Osteocyte (in vitro differentiated cells): ENCODE measurements around the gene MYH7. TPM values are rescaled to one million over a fixed set of nuclear protein-coding genes. Genes with fewer than 3 reads are reported as not detected.
"Not testable (repeated sequence)": the region's sequence is repeated elsewhere in the genome, so short reads cannot be mapped to it uniquely, and the experiment has no call there.

Source experiments
- DNase-seq: peaks from one replicate; pipeline ENCODE4 v3.0.0; 2021; ENCODE audit warnings: mixed read lengths; ENCODE audit not compliant: unreplicated experiment; ENCODE audit errors: extremely low spot score
- H3K27ac Mint-ChIP-seq: one replicate; pipeline ENCODE4 v1.8.0; 2021; ENCODE audit warnings: mild to moderate bottlenecking, mixed read lengths; ENCODE audit not compliant: unreplicated experiment
- H3K27me3 Mint-ChIP-seq: one replicate; pipeline ENCODE4 v1.8.0; 2021; ENCODE audit warnings: mixed read lengths; ENCODE audit not compliant: unreplicated experiment
- H3K36me3 Mint-ChIP-seq: one replicate; pipeline ENCODE4 v1.8.0; 2021; ENCODE audit warnings: mixed read lengths; ENCODE audit not compliant: unreplicated experiment
- H3K4me1 Mint-ChIP-seq: one replicate; pipeline ENCODE4 v1.8.0; 2021; ENCODE audit warnings: mixed read lengths; ENCODE audit not compliant: unreplicated experiment
- H3K4me3 Mint-ChIP-seq: one replicate; pipeline ENCODE4 v1.8.0; 2021; ENCODE audit warnings: mild to moderate bottlenecking, moderate library complexity, mixed read lengths; ENCODE audit not compliant: unreplicated experiment
- H3K9me3 Mint-ChIP-seq: one replicate; pipeline ENCODE4 v1.8.0; 2021; ENCODE audit warnings: mixed read lengths; ENCODE audit not compliant: unreplicated experiment
- total RNA-seq: library from RNA; stranded (reverse); gene quantifications from 2 replicates; pipeline ENCODE4 v1.2.1, GENCODE V29; 2021
- TF ChIP-seq, protein P1 (sequence below): fragments of 200-600 bp; sonication (generic); IDR thresholded peaks from 2 replicates; pipeline ENCODE4 v1.5.0; 2021; ENCODE audit warnings: antibody characterized with exemption, mild to moderate bottlenecking, moderate library complexity

MYH7 gene
- total RNA-seq, 1 donor from 2014 or later: not detected

DNA sequence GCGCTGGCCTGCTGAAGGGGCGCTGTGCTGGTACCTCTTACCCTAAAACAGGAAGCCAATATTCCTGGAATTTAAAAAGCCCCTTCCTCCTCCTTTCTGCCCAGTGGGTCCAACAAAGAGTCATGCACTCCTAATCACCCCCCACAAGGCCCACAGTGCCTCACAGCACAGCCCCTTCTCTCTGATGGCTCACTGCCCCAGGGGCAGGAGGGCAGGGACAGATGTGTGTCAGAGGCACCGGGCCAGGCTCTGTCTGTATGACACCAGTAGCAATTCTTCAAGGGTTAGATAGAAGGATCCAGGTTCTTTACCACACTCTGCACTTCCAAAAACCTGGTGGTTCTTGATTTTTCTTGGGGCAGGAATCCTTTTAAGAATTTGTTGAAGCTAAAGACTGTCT, 36.3 kb downstream of the MYH7 start:
- peaks cover 12% of the 10 kb centered on the region for H3K27me3 Mint-ChIP-seq
- TF ChIP-seq, protein P1, sequence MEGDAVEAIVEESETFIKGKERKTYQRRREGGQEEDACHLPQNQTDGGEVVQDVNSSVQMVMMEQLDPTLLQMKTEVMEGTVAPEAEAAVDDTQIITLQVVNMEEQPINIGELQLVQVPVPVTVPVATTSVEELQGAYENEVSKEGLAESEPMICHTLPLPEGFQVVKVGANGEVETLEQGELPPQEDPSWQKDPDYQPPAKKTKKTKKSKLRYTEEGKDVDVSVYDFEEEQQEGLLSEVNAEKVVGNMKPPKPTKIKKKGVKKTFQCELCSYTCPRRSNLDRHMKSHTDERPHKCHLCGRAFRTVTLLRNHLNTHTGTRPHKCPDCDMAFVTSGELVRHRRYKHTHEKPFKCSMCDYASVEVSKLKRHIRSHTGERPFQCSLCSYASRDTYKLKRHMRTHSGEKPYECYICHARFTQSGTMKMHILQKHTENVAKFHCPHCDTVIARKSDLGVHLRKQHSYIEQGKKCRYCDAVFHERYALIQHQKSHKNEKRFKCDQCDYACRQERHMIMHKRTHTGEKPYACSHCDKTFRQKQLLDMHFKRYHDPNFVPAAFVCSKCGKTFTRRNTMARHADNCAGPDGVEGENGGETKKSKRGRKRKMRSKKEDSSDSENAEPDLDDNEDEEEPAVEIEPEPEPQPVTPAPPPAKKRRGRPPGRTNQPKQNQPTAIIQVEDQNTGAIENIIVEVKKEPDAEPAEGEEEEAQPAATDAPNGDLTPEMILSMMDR: no peak
- H3K4me3 Mint-ChIP-seq: no peak overlapping the region
- H3K27ac Mint-ChIP-seq: no peak overlapping the region
- DNase-seq: no peak
- H3K9me3 Mint-ChIP-seq: no peaks in the 10 kb centered on the region
- no peaks in the 10 kb centered on the region for H3K4me1 Mint-ChIP-seq
- H3K36me3 Mint-ChIP-seq: no peaks in the 10 kb centered on the region

DNA sequence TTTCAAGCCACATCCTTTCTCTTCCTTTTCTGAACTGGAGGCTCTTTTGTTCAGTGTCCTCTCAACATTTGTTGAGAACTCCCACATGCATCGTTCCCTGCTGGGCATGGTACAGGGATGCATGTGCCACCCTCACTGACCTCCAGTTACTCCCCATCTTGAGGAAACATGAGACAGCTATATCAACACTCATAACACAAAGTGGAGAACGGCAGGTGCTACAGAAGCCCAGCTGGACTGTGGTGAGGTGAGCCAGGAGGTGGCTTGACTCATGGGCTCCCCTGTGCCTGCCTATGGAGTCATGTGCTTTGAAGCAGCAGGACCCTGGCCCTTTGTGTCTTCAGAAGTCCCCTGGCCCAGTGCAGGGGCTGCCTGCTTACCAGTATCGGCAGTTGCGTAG, 37.1 kb downstream of the MYH7 start:
- Mint-ChIP-seq H3K9me3 (no peaks in the 10 kb centered on the region), H3K27ac (no peak overlapping the region), H3K27me3 (peaks cover 11% of the 10 kb centered on the region)

DNA sequence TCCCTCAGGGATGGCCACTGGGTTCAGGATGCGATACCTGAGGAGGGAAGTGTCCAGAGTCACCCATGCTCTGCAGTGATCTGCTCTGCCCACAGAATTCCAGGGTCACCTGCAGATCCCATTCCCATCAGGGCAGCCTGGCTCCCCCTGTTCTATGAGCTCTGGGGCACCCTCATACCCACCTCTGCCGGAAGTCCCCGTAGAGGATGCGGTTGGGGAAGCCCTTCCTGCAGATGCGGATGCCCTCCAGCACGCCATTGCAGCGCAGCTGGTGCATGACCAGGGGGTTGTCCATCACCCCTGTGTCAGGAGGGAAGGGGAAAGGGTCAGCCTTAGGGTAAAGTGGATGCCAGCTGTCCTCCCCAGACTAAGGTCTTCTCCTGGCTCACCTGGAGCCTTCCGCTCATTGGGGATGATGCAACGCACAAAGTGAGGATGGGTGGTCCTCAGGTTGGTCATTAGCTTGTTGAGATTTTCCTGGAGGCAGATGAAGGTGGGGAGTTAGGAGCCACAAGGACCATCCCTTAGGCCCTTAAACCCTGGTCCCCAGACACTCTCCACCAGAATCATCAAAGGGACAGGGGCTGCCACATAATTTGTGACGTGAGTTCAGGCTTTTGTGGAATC, 38.6 kb downstream of the MYH7 start:
- TF ChIP-seq, protein P1: no peak
- Mint-ChIP-seq H3K36me3 (no peaks in the 10 kb centered on the region), H3K27me3 (peaks cover 17% of the 10 kb centered on the region)

More for the DNA sequence above, 37.1 kb downstream of the MYH7 start:
- TF ChIP-seq, protein P1: no peak
- DNase-seq: no peak
- Mint-ChIP-seq H3K4me1 (no peaks in the 10 kb centered on the region), H3K4me3 (no peak overlapping the region), H3K36me3 (no peaks in the 10 kb centered on the region)

DNA sequence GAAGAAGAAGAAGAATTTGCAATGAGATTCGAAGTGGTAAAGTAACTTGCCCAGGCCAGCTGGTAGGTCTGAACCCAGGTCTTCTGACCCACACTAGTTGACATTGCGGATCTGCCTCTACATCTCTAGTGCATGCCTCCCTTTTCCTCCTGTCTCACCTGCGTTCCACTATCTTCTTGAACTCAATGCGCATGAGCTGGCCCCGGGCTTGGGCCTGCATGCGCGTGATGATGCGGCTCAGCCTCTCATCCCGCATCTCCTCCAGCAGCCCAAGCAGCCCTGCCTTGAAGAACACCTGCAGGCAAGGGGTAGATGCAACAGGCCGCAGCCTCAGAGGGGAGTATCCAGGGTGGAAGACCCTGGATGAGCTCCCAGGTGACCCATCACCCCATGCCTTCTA, 39.3 kb downstream of the MYH7 start:
- H3K4me3 Mint-ChIP-seq: no peak overlapping the region
- H3K36me3 Mint-ChIP-seq: no peaks in the 10 kb centered on the region
- H3K9me3 Mint-ChIP-seq: no peaks in the 10 kb centered on the region
- peaks cover 21% of the 10 kb centered on the region for H3K27me3 Mint-ChIP-seq
- TF ChIP-seq, protein P1: no peak
- no peak for DNase-seq
- no peak overlapping the region for H3K27ac Mint-ChIP-seq
- H3K4me1 Mint-ChIP-seq: no peaks in the 10 kb centered on the region

More for the DNA sequence above, 38.6 kb downstream of the MYH7 start:
- H3K27ac Mint-ChIP-seq: no peak overlapping the region
- DNase-seq: no peak
- no peaks in the 10 kb centered on the region for H3K4me1 Mint-ChIP-seq
- no peak overlapping the region for H3K4me3 Mint-ChIP-seq
- no peaks in the 10 kb centered on the region for H3K9me3 Mint-ChIP-seq

DNA sequence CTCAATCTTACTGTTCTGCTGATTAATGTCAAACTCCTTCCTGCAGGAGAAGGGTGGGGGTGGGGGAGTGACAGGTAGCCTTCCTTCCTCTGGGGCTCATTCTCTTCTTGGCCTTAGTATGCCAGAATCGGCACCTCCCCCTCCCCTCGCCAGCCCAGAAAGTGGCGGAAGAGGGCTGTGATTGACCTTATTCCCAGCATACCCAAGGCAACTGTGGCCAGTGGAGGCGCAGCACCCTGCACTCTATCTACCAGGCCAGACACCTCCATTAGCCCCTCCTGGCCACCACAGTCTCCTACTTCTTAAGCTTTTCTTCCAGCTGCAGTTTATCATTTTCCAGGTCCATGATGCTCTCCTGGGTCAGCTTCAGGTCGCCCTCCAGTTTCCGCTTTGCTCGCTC, 42.8 kb downstream of the MYH7 start:
- no peaks in the 10 kb centered on the region for H3K9me3 Mint-ChIP-seq
- no peak overlapping the region for H3K4me3 Mint-ChIP-seq
- peaks cover 28% of the 10 kb centered on the region for H3K27me3 Mint-ChIP-seq

DNA sequence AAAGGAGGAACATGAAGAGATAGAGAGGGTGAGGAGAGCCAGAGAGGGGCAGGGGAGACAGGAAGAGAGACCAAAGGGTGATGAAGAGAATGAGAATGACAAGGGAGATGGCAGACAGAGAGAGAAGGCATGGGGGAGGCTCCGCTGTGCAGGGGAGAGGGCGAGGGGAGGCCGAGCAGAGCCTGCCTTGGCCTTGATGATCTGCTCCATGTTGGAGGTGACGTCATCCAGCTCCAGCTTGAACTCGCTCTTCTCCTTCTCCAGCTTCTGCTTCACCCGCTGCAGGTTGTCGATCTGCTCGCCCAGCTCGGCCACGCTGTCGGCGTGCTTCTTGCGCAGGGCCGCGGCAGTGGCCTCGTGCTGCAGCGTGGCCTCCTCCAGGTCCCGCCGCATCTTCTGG, 45.6 kb downstream of the MYH7 start:
- H3K27ac Mint-ChIP-seq, H3K4me1 Mint-ChIP-seq, H3K9me3 Mint-ChIP-seq, H3K4me3 Mint-ChIP-seq, H3K36me3 Mint-ChIP-seq, DNase-seq: not testable (repeated sequence)
- H3K27me3 Mint-ChIP-seq: peaks cover 27% of the 10 kb centered on the region

More for the DNA sequence above, 42.8 kb downstream of the MYH7 start:
- H3K27ac Mint-ChIP-seq: no peak overlapping the region
- TF ChIP-seq, protein P1: no peak
- H3K36me3 Mint-ChIP-seq: no peaks in the 10 kb centered on the region
- H3K4me1 Mint-ChIP-seq: no peaks in the 10 kb centered on the region
- no peak for DNase-seq
